Measurements from ENCODE around the gene CCDC86. TPM values are rescaled to one million over a fixed set of nuclear protein-coding genes. Genes with fewer than 3 reads are reported as not detected.

CCDC86 gene
- total RNA-seq, 4 donors from 2014 or later = 11.5 to 30.5 (median 17.3) TPM

DNA sequence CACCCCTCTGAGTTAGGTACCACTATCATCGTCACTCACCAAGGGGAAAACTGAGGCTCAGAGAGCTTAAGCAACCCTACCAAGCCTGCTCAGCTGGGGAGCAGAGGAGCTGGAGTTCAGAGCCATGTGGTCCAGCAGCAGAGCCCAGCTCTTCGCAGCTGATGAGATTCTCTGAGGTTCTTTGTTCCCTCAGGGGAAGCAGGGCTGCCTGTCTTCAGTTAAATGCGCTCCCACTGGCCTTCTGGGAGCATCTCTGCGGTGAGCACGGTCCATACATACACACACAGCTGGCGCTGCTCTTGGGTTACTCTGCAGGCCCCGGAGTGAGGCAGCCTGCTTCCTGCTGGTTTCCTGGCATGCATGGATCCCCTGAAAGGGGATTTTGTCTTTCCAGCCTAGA lies 19.0 kb downstream of the CCDC86 start:
- TF ChIP-seq, protein P1, sequence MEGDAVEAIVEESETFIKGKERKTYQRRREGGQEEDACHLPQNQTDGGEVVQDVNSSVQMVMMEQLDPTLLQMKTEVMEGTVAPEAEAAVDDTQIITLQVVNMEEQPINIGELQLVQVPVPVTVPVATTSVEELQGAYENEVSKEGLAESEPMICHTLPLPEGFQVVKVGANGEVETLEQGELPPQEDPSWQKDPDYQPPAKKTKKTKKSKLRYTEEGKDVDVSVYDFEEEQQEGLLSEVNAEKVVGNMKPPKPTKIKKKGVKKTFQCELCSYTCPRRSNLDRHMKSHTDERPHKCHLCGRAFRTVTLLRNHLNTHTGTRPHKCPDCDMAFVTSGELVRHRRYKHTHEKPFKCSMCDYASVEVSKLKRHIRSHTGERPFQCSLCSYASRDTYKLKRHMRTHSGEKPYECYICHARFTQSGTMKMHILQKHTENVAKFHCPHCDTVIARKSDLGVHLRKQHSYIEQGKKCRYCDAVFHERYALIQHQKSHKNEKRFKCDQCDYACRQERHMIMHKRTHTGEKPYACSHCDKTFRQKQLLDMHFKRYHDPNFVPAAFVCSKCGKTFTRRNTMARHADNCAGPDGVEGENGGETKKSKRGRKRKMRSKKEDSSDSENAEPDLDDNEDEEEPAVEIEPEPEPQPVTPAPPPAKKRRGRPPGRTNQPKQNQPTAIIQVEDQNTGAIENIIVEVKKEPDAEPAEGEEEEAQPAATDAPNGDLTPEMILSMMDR (IDR thresholded peaks at IDR 0.05; ENCODE audit: low read depth) = no peak

DNA sequence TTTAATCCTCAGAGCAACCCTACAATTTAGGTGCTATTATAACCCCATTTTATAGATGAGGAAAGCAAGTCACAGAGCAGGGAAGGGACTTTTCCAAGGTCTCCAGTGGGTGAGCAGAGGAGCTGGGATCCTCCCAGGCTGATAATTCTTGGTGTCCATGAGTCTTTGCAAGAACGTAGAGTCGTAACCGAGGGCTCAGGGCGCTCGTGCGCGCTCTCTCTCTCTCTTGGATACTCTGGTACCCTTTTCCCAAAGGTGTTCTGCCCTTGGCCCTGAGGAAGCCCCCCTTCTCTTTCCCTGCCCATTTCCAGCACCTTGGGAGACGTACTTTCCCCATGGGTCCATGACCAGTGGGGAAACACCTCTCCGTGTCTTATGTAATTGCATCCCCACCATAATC lies 20.3 kb downstream of the CCDC86 start:
- TF ChIP-seq, protein P1 (IDR thresholded peaks at IDR 0.05; ENCODE audit: low read depth) = no peak

DNA sequence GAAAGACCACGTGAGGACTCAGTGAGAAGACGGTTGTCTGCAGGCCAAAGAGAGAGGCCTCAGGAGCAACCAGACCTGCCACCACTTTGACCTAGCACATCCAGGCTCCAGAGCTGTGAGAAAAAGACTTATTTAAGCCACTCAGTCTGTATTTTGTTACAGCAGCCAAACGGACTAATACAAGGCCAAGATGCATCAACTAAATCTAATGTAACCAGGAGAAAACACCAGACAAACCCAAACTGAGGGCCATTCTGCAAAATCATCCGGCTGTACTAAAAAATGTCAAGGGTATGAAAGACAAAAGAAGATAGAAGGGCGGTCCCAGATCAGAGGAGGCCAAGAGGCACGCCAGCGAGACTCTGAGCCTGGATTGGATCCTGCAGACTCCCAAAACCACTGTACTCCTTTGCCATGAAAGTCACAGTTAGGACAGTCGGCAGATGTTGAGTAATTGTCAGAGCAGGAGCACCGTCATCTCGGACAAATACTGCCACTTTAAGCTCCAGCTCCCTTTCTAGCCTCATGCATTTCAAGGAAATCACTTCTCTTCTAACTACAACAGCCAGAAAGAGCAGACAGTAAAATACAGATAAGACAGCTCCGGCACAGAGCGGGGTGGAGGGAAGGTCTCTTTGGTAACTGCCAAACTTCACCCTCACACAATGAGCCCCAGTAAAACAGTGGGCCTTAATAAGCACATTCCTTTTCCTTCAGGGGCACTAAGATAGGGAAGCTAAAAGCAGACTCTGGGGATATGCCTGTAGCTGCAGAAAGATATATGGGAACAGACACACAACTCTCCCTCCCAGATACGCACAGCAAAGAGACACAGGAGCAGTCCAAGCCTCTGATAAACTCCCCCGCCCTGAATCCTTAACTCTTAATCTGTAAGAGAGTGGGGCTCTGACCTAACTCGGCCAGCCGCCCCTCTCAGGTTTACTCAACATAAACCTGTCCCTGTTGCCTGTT lies 21.9 kb downstream of the CCDC86 start:
- TF ChIP-seq, protein P1 (IDR thresholded peaks at IDR 0.05; ENCODE audit: low read depth) = no peak

DNA sequence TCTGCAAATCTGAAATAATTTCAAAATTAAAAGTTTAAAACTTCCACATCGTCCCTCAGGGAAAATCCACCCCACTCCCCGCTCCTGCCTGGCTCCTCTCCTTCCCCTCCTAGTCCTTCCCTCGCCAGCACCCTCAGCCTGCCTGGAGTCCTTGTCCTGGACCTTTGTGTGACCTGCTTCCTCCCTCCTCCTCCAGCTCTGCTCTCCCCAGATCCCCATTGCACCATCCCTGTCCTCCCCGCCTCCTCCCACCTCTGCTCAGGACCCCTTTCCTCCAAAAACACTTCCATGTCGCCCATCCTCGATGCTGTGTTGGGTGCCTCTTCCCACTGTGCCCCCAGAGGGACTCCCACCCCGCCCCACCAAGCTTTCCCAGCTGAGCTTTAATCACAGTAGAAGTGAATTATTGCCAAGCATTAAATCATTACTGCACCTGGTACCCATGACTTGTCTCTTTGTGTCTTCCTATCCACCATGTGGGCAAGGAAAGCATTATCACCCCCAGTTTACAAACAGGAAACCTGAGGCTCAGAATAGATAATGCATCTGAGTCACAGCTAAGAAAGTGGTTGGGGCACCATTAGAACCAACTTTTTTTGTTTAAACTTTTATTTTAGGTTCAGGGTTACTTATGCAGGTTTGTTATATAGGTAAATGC lies 23.1 kb downstream of the CCDC86 start:
- TF ChIP-seq, protein P1 (IDR thresholded peaks at IDR 0.05; ENCODE audit: low read depth) = no peak

DNA sequence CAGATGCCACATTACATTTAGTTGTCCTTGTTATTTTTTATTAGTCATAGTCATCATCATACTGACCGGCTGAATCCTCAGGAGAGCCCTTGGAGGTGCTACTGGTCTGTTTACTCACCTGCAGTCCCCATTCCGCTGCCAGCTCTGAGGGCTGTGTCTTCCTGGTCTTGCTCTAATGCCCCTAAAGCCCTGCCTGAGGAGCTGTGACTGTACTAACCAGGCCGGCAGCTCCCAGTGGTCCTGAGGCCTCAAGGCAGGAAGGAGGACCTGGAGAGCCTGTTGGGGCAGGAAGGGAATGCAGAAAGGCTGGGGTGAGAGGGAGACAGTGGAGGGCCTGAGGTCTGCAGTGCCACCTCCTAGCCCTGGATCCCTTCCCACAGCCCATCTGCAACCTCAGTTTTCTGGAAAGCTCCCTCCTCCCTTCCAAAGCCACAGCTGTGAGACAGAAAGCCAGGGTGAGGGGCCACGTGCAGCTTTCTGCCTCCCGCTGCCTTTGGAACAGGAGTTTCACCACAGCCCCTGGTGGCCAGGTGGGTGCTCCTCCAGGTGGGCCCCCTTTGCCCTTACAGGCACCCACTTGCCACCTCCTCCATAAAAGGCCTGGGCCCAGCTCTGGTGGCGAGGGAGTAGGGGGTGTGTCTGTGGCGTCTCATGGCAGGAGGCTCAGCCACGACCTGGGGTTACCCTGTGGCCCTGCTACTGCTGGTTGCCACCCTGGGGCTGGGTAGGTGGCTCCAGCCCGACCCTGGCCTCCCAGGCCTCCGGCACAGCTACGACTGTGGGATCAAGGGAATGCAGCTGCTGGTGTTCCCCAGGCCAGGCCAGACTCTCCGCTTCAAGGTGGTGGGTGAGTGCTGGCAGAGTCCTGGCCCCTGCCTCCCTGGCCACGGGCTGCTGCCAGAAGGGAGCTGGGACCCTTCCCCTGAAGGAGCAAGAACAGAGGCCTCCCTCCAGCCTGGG lies 25.3 kb downstream of the CCDC86 start, which contains the start of gene ZP1:
Gene ZP1 (plus strand): TSS at position 632 of the 960 bp plus-strand sequence. CDS start 20 bp downstream, at position 652.
- TF ChIP-seq, protein P1 (IDR thresholded peaks at IDR 0.05; ENCODE audit: low read depth) = no peak

DNA sequence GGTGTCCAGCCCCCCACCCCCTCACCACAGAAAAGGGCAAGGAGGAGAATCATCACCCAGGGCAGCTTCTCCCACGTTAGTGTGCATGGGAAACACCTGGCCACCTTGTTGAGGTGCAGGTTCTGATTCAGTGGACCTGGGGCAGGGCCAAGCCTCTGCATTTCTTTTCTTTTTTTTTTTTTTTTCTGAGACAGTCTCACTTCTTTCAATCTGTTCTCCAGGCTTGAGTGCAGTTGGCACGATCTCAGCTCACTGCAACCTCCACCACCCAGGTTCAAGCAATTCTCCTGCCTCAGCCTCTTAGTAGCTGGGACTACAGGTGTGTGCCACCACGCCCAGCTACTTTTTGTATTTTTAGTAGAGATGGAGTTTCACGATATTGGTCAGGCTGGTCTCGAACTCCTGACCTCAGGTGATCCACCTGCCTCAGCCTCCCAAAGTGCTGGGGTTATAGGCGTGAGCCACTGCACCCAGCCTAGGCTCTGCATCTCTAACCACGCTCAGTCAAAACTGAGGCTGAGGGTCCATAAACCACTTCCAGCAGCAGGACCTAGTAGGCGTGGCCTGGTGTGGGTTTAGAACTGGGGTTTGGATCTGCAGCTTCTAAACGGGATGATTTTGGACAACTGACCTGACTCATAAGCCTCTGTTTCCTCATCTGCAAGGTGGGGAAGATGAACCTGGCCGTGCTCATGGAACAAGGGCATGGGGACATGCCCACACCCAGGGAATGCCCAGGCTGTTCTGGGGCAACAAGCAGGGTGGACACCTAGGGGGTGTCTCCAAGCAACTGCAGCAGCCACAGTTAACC lies 26.2 kb downstream of the CCDC86 start:
- TF ChIP-seq, protein P1 (IDR thresholded peaks at IDR 0.05; ENCODE audit: low read depth) = no peak

All from subcutaneous adipose tissue (tissue), 4 donors.